Mesendoderm (in vitro differentiated cells): ENCODE data around the gene CYP19A1.
A peak's percentile ranks its signal among the peaks of the same experiment; 100 is the strongest.

Source experiments
- DNase-seq: peaks from one replicate; pipeline ENCODE4 v3.0.0; 2013
- H2AK5ac ChIP-seq: 2 replicates; pipeline ENCODE4 v1.6.1; 2013; ENCODE audit warnings: low read length, inconsistent platforms
- H2BK120ac ChIP-seq: 2 replicates; pipeline ENCODE4 v1.6.1; 2013; ENCODE audit warnings: low read depth, mild to moderate bottlenecking, low read length, moderate library complexity, mixed read lengths
- H2BK15ac ChIP-seq: replicated peaks from 2 replicates; pipeline ENCODE4 v1.6.1; 2013; ENCODE audit warnings: low read depth, mild to moderate bottlenecking, moderate library complexity
- H2BK5ac ChIP-seq: 2 replicates; pipeline ENCODE4 v1.6.1; 2013; ENCODE audit warnings: low read length, inconsistent platforms
- H3K18ac ChIP-seq: 2 replicates; pipeline ENCODE4 v1.6.1; 2013; ENCODE audit warnings: mild to moderate bottlenecking, low read length, mixed read lengths
- H3K23ac ChIP-seq: one replicate; pipeline ENCODE4 v1.6.1; 2013; ENCODE audit warnings: low read length
- H3K27ac ChIP-seq: 2 replicates; pipeline ENCODE4 v1.5.1; 2013; ENCODE audit warnings: low read depth, mild to moderate bottlenecking, inconsistent platforms, low read length, moderate library complexity
- H3K27me3 ChIP-seq: 2 replicates; pipeline ENCODE4 v1.6.1; 2013; ENCODE audit warnings: low read length, control low read depth, mild to moderate bottlenecking, inconsistent platforms; ENCODE audit not compliant: insufficient read depth, poor library complexity
- H3K36me3 ChIP-seq: 2 replicates; pipeline ENCODE4 v1.6.1; 2013; ENCODE audit warnings: low read length, inconsistent platforms; ENCODE audit not compliant: control insufficient read depth, insufficient read depth
- H3K4ac ChIP-seq: one replicate; pipeline ENCODE4 v1.6.1; 2013; ENCODE audit warnings: low read depth, mild to moderate bottlenecking, low read length, moderate library complexity
- H3K4me1 ChIP-seq: 2 replicates; pipeline ENCODE4 v1.6.1; 2013; ENCODE audit warnings: low read depth, low read length, inconsistent platforms; ENCODE audit not compliant: control insufficient read depth
- H3K4me2 ChIP-seq: 2 replicates; pipeline ENCODE4 v1.6.1; 2013; ENCODE audit warnings: low read length
- H3K4me3 ChIP-seq: 2 replicates; pipeline ENCODE4 v1.5.1; 2013; ENCODE audit warnings: mild to moderate bottlenecking, low read length
- H3K56ac ChIP-seq: one replicate; pipeline ENCODE4 v1.6.1; 2013; ENCODE audit warnings: low read length
- H3K79me1 ChIP-seq: 2 replicates; pipeline ENCODE4 v1.6.1; 2013; ENCODE audit warnings: low read length, inconsistent platforms
- H3K79me2 ChIP-seq: 2 replicates; pipeline ENCODE4 v1.6.1; 2013; ENCODE audit warnings: mild to moderate bottlenecking, low read length; ENCODE audit not compliant: control insufficient read depth, insufficient read depth
- H3K9ac ChIP-seq: 2 replicates; pipeline ENCODE4 v1.6.1; 2013; ENCODE audit warnings: low read length, inconsistent platforms
- H4K5ac ChIP-seq: one replicate; pipeline ENCODE4 v1.6.1; 2013; ENCODE audit warnings: low read length
- H4K8ac ChIP-seq: one replicate; pipeline ENCODE4 v1.6.1; 2013; ENCODE audit warnings: low read depth, mild to moderate bottlenecking, control low read depth, low read length, moderate library complexity
- WGBS: extraction: QIAGEN DNeasy Blood & Tissue Kit; methylation state at CpG from one replicate; pipeline ENCODE4 v1.1.7; 2013; ENCODE audit warnings: low lambda C conversion rate, missing lambda C conversion rate; ENCODE audit not compliant: insufficient coverage; ENCODE audit errors: extremely low coverage; 5-methylcytosine and 5-hydroxymethylcytosine counted together

The CYP19A1 gene

DNA sequence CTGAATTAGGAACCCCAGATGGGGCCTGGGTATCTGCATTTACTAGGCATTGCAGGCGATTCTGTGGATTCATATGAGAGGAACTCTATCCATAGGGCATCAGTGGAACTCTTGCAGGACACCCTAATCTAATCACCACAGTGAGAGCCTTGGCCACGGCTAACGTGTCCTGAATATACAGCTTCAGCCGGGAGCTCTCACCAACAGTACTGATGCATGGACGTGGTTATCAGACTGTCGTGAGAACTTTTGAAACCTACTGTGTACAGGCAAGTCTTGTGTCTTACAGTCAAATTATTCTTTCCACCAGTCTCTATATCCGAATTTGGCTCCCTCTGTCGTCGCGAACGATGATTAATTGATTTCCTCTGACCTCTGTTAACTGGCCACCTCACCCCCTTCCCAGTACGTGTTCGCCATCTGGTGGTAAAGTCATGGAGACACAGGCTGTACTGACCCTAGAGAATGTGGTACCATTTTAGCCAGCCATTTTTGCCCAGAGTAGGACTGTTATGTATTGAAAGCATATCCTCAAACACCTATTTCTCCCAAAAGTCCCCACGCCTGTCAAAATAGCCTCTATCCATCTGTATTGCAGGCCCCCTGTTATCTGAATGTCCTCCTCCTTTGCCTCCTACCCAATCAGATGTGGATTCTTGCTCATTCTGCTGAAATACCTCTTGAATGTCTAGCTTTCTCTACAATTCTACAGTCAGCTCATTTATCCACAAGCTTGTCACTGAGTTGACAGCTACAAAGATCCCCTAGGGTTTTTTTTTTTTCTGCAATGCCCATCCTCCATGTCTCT lies 42.8 kb upstream of the CYP19A1 start:
- Histone ChIP-seq H3K79me2 (no peaks in the 10 kb centered on the region), H3K4me3 (no peak overlapping the region), H3K4ac (no peak overlapping the region), H2BK15ac (no peak overlapping the region), H3K4me2 (no peak overlapping the region), H3K27ac (no peak overlapping the region), H3K79me1 (no peaks in the 10 kb centered on the region), H2BK120ac (no peak overlapping the region), H2AK5ac (no peak overlapping the region), H3K27me3 (no peaks in the 10 kb centered on the region), H4K5ac (no peak overlapping the region), H3K4me1 (peaks cover 2% of the 10 kb centered on the region), H2BK5ac (no peak overlapping the region), H3K18ac (no peak overlapping the region), H3K36me3 (no peaks in the 10 kb centered on the region), H4K8ac (no peak overlapping the region), H3K56ac (no peak overlapping the region), H3K23ac (no peak overlapping the region), H3K9ac (no peak overlapping the region)
- DNase-seq: peak; percentile 83
- no CpG with 5 or more reads among the region's 14 CpGs for WGBS

DNA sequence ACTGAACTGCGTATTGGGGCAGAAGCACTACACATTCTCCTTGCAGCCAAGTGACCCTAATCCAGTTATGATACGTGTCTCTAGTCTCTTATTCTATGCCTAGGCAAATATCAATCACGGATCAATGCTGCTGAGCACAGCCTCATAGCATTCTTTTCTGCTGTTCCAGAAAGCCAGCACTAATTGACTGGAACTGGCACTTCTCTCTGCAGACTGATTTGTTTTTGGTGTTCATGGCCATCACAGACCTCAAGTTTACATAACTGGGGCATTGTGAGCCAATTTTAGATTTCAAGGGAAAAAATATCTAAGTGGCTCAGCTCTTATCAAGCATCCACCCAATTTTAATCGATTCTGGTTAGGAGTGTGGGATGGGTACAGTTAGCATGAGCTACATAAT lies 41.0 kb upstream of the CYP19A1 start:
- Histone ChIP-seq H3K4ac (no peak overlapping the region), H2BK5ac (no peak overlapping the region), H3K4me3 (no peak overlapping the region), H3K27ac (no peak overlapping the region), H2BK15ac (no peak overlapping the region), H3K4me2 (no peak overlapping the region), H2BK120ac (no peak overlapping the region), H3K18ac (no peak overlapping the region), H3K56ac (no peak overlapping the region), H3K9ac (no peak overlapping the region), H4K8ac (no peak overlapping the region), H3K79me2 (no peaks in the 10 kb centered on the region), H3K4me1 (peaks cover 2% of the 10 kb centered on the region), H3K27me3 (no peaks in the 10 kb centered on the region), H3K36me3 (no peaks in the 10 kb centered on the region), H4K5ac (no peak overlapping the region), H3K23ac (no peak overlapping the region), H2AK5ac (no peak overlapping the region), H3K79me1 (no peaks in the 10 kb centered on the region)
- DNase-seq: no peak
- no CpG with 5 or more reads among the region's 4 CpGs for WGBS

DNA sequence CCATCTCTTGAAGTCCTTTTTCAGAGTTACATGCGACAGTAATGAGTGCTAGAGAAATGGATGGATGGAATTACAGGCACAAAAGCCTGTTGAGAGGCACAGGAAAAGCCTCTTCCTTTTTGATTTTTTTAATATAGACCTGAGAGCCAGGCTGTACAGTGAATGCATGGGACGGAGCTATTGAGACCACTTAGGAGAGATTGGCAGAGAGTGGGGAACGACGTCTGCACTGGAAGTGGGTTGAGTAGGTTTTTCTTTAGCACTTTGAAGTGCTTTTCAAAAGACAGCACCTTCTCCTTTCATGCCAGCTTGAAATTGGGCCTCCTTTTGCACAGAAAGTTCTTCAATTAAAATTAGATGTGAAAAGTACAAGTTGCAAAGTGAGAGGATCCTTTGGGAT lies 40.0 kb upstream of the CYP19A1 start:
- H3K4ac ChIP-seq: no peak overlapping the region
- H4K8ac ChIP-seq: no peak overlapping the region
- no peak overlapping the region for H3K4me2 ChIP-seq
- no peak for DNase-seq
- H3K4me3 ChIP-seq: no peak overlapping the region
- H2AK5ac ChIP-seq: no peak overlapping the region
- H2BK120ac ChIP-seq: no peak overlapping the region
- H3K23ac ChIP-seq: no peak overlapping the region
- no peak overlapping the region for H2BK5ac ChIP-seq
- H3K36me3 ChIP-seq: no peaks in the 10 kb centered on the region
- H3K56ac ChIP-seq: no peak overlapping the region
- H2BK15ac ChIP-seq: no peak overlapping the region
- no CpG with 5 or more reads among the region's 4 CpGs for WGBS
- H3K27ac ChIP-seq: no peak overlapping the region
- no peaks in the 10 kb centered on the region for H3K79me2 ChIP-seq
- peaks cover 2% of the 10 kb centered on the region for H3K4me1 ChIP-seq
- H4K5ac ChIP-seq: no peak overlapping the region
- no peak overlapping the region for H3K18ac ChIP-seq
- H3K9ac ChIP-seq: no peak overlapping the region
- H3K27me3 ChIP-seq: no peaks in the 10 kb centered on the region
- H3K79me1 ChIP-seq: no peaks in the 10 kb centered on the region

DNA sequence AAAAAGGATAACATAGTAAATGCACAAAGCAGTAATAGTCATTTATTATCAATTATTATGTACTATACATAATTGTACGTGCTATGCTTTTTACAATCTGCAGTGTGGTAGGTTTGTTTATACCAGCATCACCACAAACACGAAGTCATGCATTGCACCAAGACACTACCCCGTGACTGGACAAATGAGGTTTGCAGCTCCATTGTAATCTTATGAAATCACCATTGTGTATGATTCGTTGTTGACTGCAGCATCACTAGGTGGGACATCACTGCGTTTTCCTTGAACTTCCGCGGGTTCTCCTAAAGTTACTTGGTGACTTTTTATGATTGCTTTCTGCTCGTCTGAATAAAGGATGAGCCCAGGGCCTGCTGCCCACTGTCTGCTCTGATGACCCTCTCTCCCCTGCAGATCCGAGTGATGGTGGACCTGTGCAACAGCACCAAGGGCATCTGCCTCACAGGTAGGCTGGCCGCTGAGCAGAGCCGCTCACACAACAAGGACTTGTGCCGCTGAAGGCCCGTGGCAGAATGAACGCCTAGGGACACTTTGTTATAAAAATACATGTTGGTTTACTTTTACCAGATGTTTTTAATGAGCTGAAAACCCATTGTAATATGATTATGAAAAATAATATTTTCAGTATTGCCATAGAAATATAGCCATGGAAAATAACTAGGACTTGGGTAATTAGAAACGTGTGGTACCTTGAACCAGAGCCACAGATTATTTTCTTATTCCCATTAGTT lies 38.8 kb upstream of the CYP19A1 start:
- H2BK120ac ChIP-seq: no peak overlapping the region
- no peak overlapping the region for H2BK5ac ChIP-seq
- no CpG with 5 or more reads among the region's 15 CpGs for WGBS
- no peak overlapping the region for H2AK5ac ChIP-seq
- H3K9ac ChIP-seq: no peak overlapping the region
- H3K23ac ChIP-seq: no peak overlapping the region
- H2BK15ac ChIP-seq: no peak overlapping the region
- H3K27ac ChIP-seq: no peak overlapping the region
- no peaks in the 10 kb centered on the region for H3K79me2 ChIP-seq
- no peak overlapping the region for H3K18ac ChIP-seq
- DNase-seq: no peak
- H3K56ac ChIP-seq: no peak overlapping the region
- H3K4ac ChIP-seq: no peak overlapping the region
- no peak overlapping the region for H3K4me3 ChIP-seq
- no peaks in the 10 kb centered on the region for H3K4me1 ChIP-seq
- H3K36me3 ChIP-seq: no peaks in the 10 kb centered on the region
- no peak overlapping the region for H4K8ac ChIP-seq
- H3K79me1 ChIP-seq: no peaks in the 10 kb centered on the region
- H3K27me3 ChIP-seq: no peaks in the 10 kb centered on the region
- no peak overlapping the region for H3K4me2 ChIP-seq
- H4K5ac ChIP-seq: no peak overlapping the region

DNA sequence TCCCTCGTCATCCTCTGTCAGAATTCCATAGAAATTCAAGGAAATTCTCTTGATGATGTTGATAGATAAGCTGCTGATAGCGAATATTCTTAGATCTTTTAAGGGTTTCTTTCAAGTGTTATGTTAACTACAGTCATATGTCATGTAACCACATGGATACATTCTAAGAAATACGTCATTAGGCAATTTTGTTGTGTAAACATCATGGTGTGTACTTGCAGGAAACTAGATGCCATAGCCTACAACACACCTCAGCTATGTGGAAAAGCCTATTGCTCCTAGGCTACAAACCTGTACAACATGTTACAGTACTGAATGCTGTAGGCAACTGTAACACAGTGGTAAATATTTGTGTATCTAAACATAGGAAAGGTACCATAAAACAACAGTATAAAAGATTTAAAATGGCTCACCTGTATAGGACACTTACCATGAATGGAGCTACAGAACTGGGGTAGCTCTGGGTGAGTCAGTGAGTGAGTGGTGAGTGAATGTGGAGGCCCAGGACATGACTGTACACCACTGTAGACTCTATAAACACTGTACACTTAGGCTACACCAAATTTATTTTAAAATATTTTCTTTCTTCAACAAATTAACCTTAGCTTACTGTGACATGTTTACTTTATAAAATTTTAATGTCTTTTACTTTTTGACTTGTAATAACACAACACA lies 37.7 kb upstream of the CYP19A1 start:
- no peak overlapping the region for H3K18ac ChIP-seq
- WGBS: no CpG with 5 or more reads among the region's 3 CpGs
- H4K8ac ChIP-seq: no peak overlapping the region
- no peak overlapping the region for H3K4me3 ChIP-seq
- H2BK5ac ChIP-seq: no peak overlapping the region
- H3K9ac ChIP-seq: no peak overlapping the region
- H3K27me3 ChIP-seq: no peaks in the 10 kb centered on the region
- H3K23ac ChIP-seq: no peak overlapping the region
- no peak overlapping the region for H2BK15ac ChIP-seq
- no peak overlapping the region for H2AK5ac ChIP-seq
- no peak overlapping the region for H3K4ac ChIP-seq
- no peak overlapping the region for H3K4me2 ChIP-seq
- no peaks in the 10 kb centered on the region for H3K79me1 ChIP-seq
- no peak overlapping the region for H4K5ac ChIP-seq
- no peak overlapping the region for H3K56ac ChIP-seq
- no peak overlapping the region for H2BK120ac ChIP-seq
- no peak for DNase-seq
- H3K4me1 ChIP-seq: no peaks in the 10 kb centered on the region
- H3K27ac ChIP-seq: no peak overlapping the region
- H3K79me2 ChIP-seq: no peaks in the 10 kb centered on the region
- no peaks in the 10 kb centered on the region for H3K36me3 ChIP-seq
